ENCODE data around the gene HNRNPUL1. TPM values are rescaled to one million over a fixed set of nuclear protein-coding genes. Genes with fewer than 3 reads are reported as not detected.

Gene HNRNPUL1
- total and polyA plus RNA-seq, 4 experiments from 2014 or later: 37.8 to 300 (median 205) TPM

DNA sequence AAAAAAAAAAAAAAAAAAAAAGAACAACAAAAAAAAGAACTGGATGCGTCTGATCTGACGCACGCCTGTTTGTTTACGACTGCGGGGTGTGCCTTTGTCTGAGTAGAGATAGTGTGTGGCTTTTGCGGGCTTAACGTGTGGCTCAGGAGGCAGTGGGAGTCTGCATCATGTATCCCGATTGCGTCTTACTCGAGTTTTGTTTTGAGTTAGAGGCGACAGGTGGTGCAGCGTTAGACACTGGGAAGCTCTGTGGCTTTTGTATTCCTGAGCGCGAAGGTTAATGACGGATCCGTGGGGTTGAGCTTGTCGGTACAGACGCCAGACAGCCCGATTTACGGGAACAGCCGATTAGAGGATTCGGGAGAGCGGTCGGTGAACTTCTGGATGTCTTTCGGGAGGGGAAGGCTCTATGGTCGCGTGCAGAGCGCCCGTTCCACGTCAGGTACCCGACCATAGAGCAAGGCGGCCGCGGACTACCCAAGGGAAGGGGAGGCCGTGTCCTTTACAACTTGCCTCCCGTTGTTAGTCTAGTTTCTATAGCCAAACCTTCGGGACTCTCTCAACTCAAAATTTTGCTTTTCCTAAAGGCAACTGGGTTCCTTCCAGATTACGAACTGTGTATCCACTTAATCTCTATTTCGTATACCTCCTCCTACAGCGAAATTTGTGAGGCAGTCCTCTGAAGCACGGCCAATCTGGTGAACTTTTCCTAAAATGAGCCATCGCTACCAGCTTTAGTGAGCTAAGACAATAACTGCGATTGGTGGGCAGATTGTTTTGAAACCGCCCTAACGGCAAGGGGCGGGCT, 926 bp upstream of the HNRNPUL1 start:
- intact Hi-C loops (cut with micrococcal nuclease): loop anchor here (1.0 to 5.0 kb wide), 9 partner anchors 88 to 820 kb away; partner anchors contain the start of genes BCKDHA, DMAC2, EGLN2 and EXOSC5
- ChIA-PET POLR2A (ENCODE audit: partially characterized antibody) (interaction anchor here (0.6 to 11.9 kb wide), 64 partner anchors 9 to 1828 kb away, joined by 3 to 711 read pairs (median 5); partner anchors contain the start of genes ACTMAP, B9D2, BCKDHA and BLVRB), CTCF (ENCODE audit: partially characterized antibody) (interaction anchor here (0.7 to 9.1 kb wide), 10 partner anchors 21 to 572 kb away, joined by 3 to 165 read pairs (median 4); partner anchors contain the start of gene B9D2)
- H3K9me3 Mint-ChIP-seq: peaks cover 0 to 12% (median 0%) of the 10 kb centered on the region in 8 donors
- H3K27ac ChIP-seq (ENCODE audit: low read depth, low read length): peak overlapping the region; percentile 99
- H3K9me3 ChIP-seq (ENCODE audit: control insufficient read depth in 1 of 2, low read length in 2 of 2): no peaks in the 10 kb centered on the region
- H3K36me3 ChIP-seq (ENCODE audit: insufficient read depth, low read length): peaks cover 9% of the 10 kb centered on the region
- H3K27me3 Mint-ChIP-seq: peaks cover 0 to 4% of the 10 kb centered on the region in 2 donors
- peaks cover 42% of the 10 kb centered on the region for H3K4me1 ChIP-seq (ENCODE audit: insufficient read depth, low read length)
- peak; percentile 92 to 99 (median 96) for DNase-seq
- peak overlapping the region; percentile 70 to 80 for H3K4me3 ChIP-seq (ENCODE audit: low read length in 2 of 2)
- H3K27ac Mint-ChIP-seq: peak overlapping the region; percentile 99 to 100 (median 100)
- no peaks in the 10 kb centered on the region for H3K27me3 ChIP-seq (ENCODE audit: insufficient read depth, low read length)
- H3K4me1 Mint-ChIP-seq: peaks cover 27 to 60% (median 37%) of the 10 kb centered on the region in 4 donors
- peaks cover 12 to 47% of the 10 kb centered on the region in 2 donors for H3K36me3 Mint-ChIP-seq
- H3K4me3 Mint-ChIP-seq: peak overlapping the region; percentile 92 to 98 (median 97)

- peaks cover 14 to 59% of the 10 kb centered on the region in 2 donors for H3K36me3 Mint-ChIP-seq
- Histone ChIP-seq H3K4me3 (ENCODE audit: low read length in 2 of 2) (peak overlapping the region; percentile 78 to 94), H3K27ac (ENCODE audit: low read depth, low read length) (peak overlapping the region; percentile 99), H3K9me3 (ENCODE audit: control insufficient read depth in 1 of 2, low read length in 2 of 2) (no peaks in the 10 kb centered on the region), H3K36me3 (ENCODE audit: insufficient read depth, low read length) (peaks cover 25% of the 10 kb centered on the region), H3K27me3 (ENCODE audit: insufficient read depth, low read length) (no peaks in the 10 kb centered on the region), H3K4me1 (ENCODE audit: insufficient read depth, low read length) (peaks cover 42% of the 10 kb centered on the region)
- H3K27me3 Mint-ChIP-seq: peaks cover 0 to 4% of the 10 kb centered on the region in 2 donors
- peaks cover 29 to 60% (median 37%) of the 10 kb centered on the region in 4 donors for H3K4me1 Mint-ChIP-seq
- ChIA-PET POLR2A (ENCODE audit: partially characterized antibody) (interaction anchor here (0.6 to 11.9 kb wide), 36 partner anchors 10 to 1074 kb away, joined by 3 to 711 read pairs (median 7); partner anchors contain the start of genes ACTMAP, B9D2, CCDC97 and DMAC2), CTCF (ENCODE audit: partially characterized antibody) (interaction anchor here (0.7 to 9.1 kb wide), 5 partner anchors 8 to 84 kb away, joined by 3 to 165 read pairs (median 6); no protein-coding TSS in a partner anchor)
- intact Hi-C loops (cut with micrococcal nuclease): loop anchor here (5.0 kb wide), 2 partner anchors 283 to 602 kb away; no protein-coding TSS in a partner anchor
- H3K4me3 Mint-ChIP-seq: peak overlapping the region; percentile 92 to 98 (median 97)
- peak; percentile 38 to 57 (median 41) for DNase-seq
- peak overlapping the region; percentile 99 to 100 (median 100) for H3K27ac Mint-ChIP-seq
- H3K9me3 Mint-ChIP-seq: peaks cover 0 to 9% (median 0%) of the 10 kb centered on the region in 8 donors
These were observed 616 bp downstream of the HNRNPUL1 start for GRCh38 chr19:41264581-41265394.

- H3K9me3 Mint-ChIP-seq: peaks cover 0 to 9% (median 0%) of the 10 kb centered on the region in 8 donors
- peaks cover 14 to 60% of the 10 kb centered on the region in 2 donors for H3K36me3 Mint-ChIP-seq
- peak overlapping the region; percentile 92 to 98 (median 97) for H3K4me3 Mint-ChIP-seq
- peak overlapping the region; percentile 97 to 100 (median 99) for H3K27ac Mint-ChIP-seq
- peaks cover 42% of the 10 kb centered on the region for H3K4me1 ChIP-seq (ENCODE audit: insufficient read depth, low read length)
- H3K27me3 ChIP-seq (ENCODE audit: insufficient read depth, low read length): no peaks in the 10 kb centered on the region
- peaks cover 25% of the 10 kb centered on the region for H3K36me3 ChIP-seq (ENCODE audit: insufficient read depth, low read length)
- DNase-seq: peak in 3 of 5 donors; percentile 7 to 19 (median 19)
- H3K4me3 ChIP-seq (ENCODE audit: low read length in 2 of 2): peak overlapping the region; percentile 78 to 94
- peak overlapping the region; percentile 99 for H3K27ac ChIP-seq (ENCODE audit: low read depth, low read length)
- POLR2A ChIA-PET (ENCODE audit: partially characterized antibody): interaction anchor here (1.0 to 11.9 kb wide), 11 partner anchors 9 to 266 kb away, joined by 3 to 711 read pairs (median 29); partner anchors contain the start of genes B9D2, CCDC97 and TGFB1
- no peaks in the 10 kb centered on the region for H3K9me3 ChIP-seq (ENCODE audit: control insufficient read depth in 1 of 2, low read length in 2 of 2)
- peaks cover 0 to 4% of the 10 kb centered on the region in 2 donors for H3K27me3 Mint-ChIP-seq
- CTCF ChIA-PET (ENCODE audit: partially characterized antibody): interaction anchor here (0.7 to 9.1 kb wide), 6 partner anchors 9 to 86 kb away, joined by 3 to 165 read pairs (median 5); no protein-coding TSS in a partner anchor
- intact Hi-C loops (cut with micrococcal nuclease): no loop called here
- peaks cover 29 to 60% (median 37%) of the 10 kb centered on the region in 4 donors for H3K4me1 Mint-ChIP-seq
These were observed 1.4 kb downstream of the HNRNPUL1 start for GRCh38 chr19:41265395-41266153.

- peaks cover 60% of the 10 kb centered on the region for H3K36me3 ChIP-seq (ENCODE audit: insufficient read depth, low read length)
- no peak for DNase-seq
- no peak overlapping the region for H3K27ac ChIP-seq (ENCODE audit: low read depth, low read length)
- Mint-ChIP-seq H3K4me3 (no peak overlapping the region), H3K4me1 (peaks cover 23 to 39% (median 32%) of the 10 kb centered on the region in 4 donors), H3K27me3 (no peaks in the 10 kb centered on the region), H3K36me3 (peaks cover 48 to 78% of the 10 kb centered on the region in 2 donors), H3K27ac (peak overlapping the region in 1 of 7 donors; percentile 12), H3K9me3 (peaks cover 0 to 2% (median 0%) of the 10 kb centered on the region in 8 donors)
- no peaks in the 10 kb centered on the region for H3K9me3 ChIP-seq (ENCODE audit: control insufficient read depth in 1 of 2, low read length in 2 of 2)
- ChIA-PET POLR2A (ENCODE audit: partially characterized antibody) (interaction anchor here (1.6 kb wide), 1 partner anchor 37 kb away, joined by 5 read pairs; no protein-coding TSS in a partner anchor), CTCF (ENCODE audit: partially characterized antibody) (no interaction called here)
- peaks cover 31% of the 10 kb centered on the region for H3K4me1 ChIP-seq (ENCODE audit: insufficient read depth, low read length)
- H3K27me3 ChIP-seq (ENCODE audit: insufficient read depth, low read length): no peaks in the 10 kb centered on the region
- H3K4me3 ChIP-seq (ENCODE audit: low read length in 2 of 2): no peak overlapping the region
- intact Hi-C loops (cut with micrococcal nuclease): no loop called here
These were observed 4.9 kb downstream of the HNRNPUL1 start for GRCh38 chr19:41269055-41269454.

GRCh38 chr19:41269571-41269970, 5.4 kb downstream of the HNRNPUL1 start:
- intact Hi-C loops (cut with micrococcal nuclease): no loop called here
- no peak overlapping the region for H3K4me3 Mint-ChIP-seq
- ChIA-PET CTCF (ENCODE audit: partially characterized antibody) (no interaction called here), POLR2A (ENCODE audit: partially characterized antibody) (interaction anchor here (1.6 kb wide), 1 partner anchor 37 kb away, joined by 5 read pairs; no protein-coding TSS in a partner anchor)
- H3K9me3 Mint-ChIP-seq: no peaks in the 10 kb centered on the region
- no peak for DNase-seq
- H3K27me3 ChIP-seq (ENCODE audit: insufficient read depth, low read length): no peaks in the 10 kb centered on the region
- H3K4me1 Mint-ChIP-seq: peaks cover 23 to 38% (median 32%) of the 10 kb centered on the region in 4 donors
- peaks cover 51 to 81% of the 10 kb centered on the region in 2 donors for H3K36me3 Mint-ChIP-seq
- H3K4me1 ChIP-seq (ENCODE audit: insufficient read depth, low read length): peaks cover 31% of the 10 kb centered on the region
- no peaks in the 10 kb centered on the region for H3K27me3 Mint-ChIP-seq
- no peak overlapping the region for H3K27ac Mint-ChIP-seq
- no peaks in the 10 kb centered on the region for H3K9me3 ChIP-seq (ENCODE audit: control insufficient read depth in 1 of 2, low read length in 2 of 2)
- no peak overlapping the region for H3K27ac ChIP-seq (ENCODE audit: low read depth, low read length)
- H3K36me3 ChIP-seq (ENCODE audit: insufficient read depth, low read length): peaks cover 65% of the 10 kb centered on the region
- H3K4me3 ChIP-seq (ENCODE audit: low read length in 2 of 2): no peak overlapping the region

- CTCF ChIA-PET (ENCODE audit: partially characterized antibody): no interaction called here
- H3K27ac Mint-ChIP-seq: peak overlapping the region in 2 of 7 donors; percentile 1 to 45
- no peaks in the 10 kb centered on the region for H3K27me3 Mint-ChIP-seq
These were observed 8.9 kb downstream of the HNRNPUL1 start for GRCh38 chr19:41273076-41273475.

More at GRCh38 chr19:41273076-41273475, 8.9 kb downstream of the HNRNPUL1 start:
- intact Hi-C loops (cut with micrococcal nuclease): no loop called here
- Mint-ChIP-seq H3K9me3 (no peaks in the 10 kb centered on the region), H3K36me3 (peaks cover 59 to 84% of the 10 kb centered on the region in 2 donors), H3K4me3 (no peak overlapping the region), H3K4me1 (peaks cover 5 to 16% (median 7%) of the 10 kb centered on the region in 4 donors)
- Histone ChIP-seq H3K4me3 (ENCODE audit: low read length in 2 of 2) (no peak overlapping the region), H3K9me3 (ENCODE audit: control insufficient read depth in 1 of 2, low read length in 2 of 2) (no peaks in the 10 kb centered on the region), H3K27ac (ENCODE audit: low read depth, low read length) (no peak overlapping the region), H3K27me3 (ENCODE audit: insufficient read depth, low read length) (no peaks in the 10 kb centered on the region), H3K36me3 (ENCODE audit: insufficient read depth, low read length) (peaks cover 89% of the 10 kb centered on the region), H3K4me1 (ENCODE audit: insufficient read depth, low read length) (peaks cover 2% of the 10 kb centered on the region)
- POLR2A ChIA-PET (ENCODE audit: partially characterized antibody): interaction anchor here (0.8 to 2.1 kb wide), 2 partner anchors 10 to 14 kb away, joined by 3 to 9 read pairs; no protein-coding TSS in a partner anchor
- DNase-seq: no peak

Data from CD4-positive, alpha-beta memory T cell (primary cell).